ENCODE results near the gene PHF20.
A peak's percentile ranks its signal among the peaks of the same experiment; 100 is the strongest.
"Not testable (repeated sequence)": the region's sequence is repeated elsewhere in the genome, so short reads cannot be mapped to it uniquely, and the experiment has no call there.

The PHF20 gene

DNA sequence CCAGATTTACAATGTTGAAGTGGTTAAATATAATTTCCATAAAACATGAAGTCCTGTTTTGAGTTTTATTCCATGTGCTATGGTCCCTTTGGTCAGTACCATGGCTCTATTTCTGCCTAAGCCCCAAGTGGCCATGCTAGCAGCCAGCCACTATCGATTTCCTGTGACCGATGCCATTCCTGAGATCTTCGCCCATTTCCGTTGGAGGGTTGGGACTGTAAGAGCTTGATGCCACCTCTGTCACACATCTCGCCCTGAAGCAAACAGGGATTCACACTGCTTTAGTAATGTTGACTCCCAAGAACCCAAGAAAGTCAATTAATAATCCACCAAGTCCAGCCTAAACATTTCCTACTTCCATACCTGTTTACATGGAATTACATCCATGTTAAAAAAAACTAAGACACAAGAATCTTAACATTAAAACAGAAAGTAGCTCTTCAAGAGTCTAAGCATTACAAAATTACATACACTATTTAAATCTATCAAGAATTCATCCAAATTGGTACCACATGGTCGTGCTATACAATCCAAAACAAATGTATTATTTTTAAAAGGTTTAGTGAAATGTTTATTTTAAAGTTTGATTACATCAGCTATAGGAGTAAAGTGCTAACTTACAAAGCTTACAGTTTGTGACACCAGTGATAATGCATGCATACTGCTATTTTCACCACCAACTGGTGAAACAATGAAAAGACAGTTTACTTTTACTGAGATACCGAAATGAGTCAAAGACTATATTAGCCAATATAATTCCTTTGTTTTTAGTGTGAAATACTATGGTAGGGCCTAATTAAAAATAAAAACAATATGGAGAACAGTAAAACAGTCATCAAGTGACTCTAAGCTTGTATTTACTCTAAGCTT, 32.3 kb upstream of the PHF20 start:
- DNase-seq: no peak

GRCh38 chr20:35741892-35742740, 29.7 kb upstream of the PHF20 start, which contains the start of gene RBM39:
RBM39 (minus strand) TSS chr20:35742260; CDS start chr20:35740874, 1,386 bp downstream.
- DNase-seq: peak; percentile 98

DNA sequence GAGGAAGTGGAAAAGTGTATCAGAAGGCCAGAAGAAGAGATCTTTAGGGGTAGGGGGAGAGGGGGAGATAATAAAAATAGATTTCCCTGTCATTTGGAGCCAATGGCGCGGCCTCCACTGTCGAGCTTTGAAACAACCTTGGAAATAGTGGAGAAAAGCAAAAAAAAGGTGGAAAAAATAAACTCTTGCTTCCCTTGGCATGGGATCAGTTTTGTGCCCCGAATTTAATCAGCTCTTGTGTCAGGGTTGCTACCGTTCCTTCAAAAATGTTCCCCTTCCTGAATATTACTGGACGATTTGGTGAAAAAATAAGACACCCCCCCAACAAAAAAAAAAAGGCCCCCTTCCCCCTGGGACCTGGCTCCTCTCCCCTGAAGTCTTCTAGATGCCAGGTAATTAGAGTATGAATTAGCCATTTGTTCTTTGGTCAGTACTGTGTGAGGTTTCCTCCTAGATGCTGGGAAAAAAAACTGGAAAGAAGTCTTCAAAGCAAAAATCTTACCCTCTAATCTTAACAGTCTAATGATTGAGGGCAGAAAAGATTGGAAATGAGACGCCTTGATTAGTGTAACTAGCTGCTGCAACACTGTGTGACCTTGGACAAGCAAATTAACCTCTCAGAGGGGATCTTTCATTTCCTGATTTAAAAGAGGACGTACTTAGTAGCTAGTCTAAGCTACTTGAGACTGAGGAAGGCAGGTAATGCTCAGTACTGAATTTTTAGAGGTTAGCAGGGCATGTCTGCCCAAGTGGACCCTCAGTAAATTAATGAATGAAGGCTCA, 28.9 kb upstream of the PHF20 start:
- no peak for DNase-seq

- DNase-seq: peak; percentile 31
Observed at GRCh38 chr20:35743693-35744491, 27.9 kb upstream of the PHF20 start.

- not testable (repeated sequence) for DNase-seq
Observed at GRCh38 chr20:35744492-35744841, 27.3 kb upstream of the PHF20 start.

DNA sequence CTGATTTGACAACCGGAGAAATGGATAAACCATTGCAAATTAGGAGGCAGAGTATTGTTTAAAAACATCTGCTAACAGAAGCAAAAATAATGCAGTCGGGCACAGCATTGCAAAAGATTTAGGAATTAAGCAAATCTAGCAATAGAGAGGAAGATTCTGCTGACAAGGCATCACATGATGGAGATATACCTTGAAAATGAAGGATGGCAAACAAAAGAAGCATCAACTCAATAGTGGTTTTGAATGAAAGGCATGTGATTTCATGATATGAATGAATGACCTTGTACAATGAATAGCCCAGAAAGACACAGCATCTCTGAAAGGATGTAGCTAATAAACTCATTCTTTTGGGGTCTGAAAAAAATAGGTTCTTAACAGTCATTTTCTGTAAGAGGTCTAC, 21.2 kb upstream of the PHF20 start:
- DNase-seq: no peak

- DNase-seq: no peak
Observed at GRCh38 chr20:35756404-35756803, 15.4 kb upstream of the PHF20 start.

DNA sequence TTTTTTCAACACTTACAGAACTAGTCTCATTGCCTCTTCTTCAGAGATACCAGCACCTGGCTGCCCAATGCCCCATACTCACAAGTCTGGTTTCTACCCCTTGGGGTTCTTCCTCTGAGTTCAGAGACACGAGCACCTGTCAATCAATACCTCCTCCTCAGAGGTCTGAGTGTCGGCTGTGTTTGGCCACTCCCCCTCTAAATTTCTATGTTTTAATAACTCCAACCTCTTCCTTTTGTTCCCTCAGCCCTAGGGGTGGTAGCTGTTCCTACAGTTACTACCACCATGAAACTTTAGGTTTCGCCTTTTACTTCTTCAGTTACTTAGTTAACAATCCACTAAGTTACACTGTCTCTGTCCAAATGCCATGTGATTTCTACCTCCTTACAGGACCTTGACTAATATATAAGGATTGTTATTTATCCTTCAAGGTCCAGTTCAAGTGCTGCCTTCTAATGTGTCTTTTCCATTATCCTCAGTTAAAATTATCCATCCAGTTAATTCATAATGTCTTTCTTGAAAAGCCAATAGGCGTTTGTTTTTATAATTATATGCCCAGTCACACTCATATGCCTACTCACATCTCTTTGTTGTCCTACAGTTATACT, 14.6 kb upstream of the PHF20 start:
- no peak for DNase-seq

GRCh38 chr20:35761548-35761947, 10.3 kb upstream of the PHF20 start:
- not testable (repeated sequence) for DNase-seq

GRCh38 chr20:35762461-35762860, 9.4 kb upstream of the PHF20 start:
- no peak for DNase-seq

DNA sequence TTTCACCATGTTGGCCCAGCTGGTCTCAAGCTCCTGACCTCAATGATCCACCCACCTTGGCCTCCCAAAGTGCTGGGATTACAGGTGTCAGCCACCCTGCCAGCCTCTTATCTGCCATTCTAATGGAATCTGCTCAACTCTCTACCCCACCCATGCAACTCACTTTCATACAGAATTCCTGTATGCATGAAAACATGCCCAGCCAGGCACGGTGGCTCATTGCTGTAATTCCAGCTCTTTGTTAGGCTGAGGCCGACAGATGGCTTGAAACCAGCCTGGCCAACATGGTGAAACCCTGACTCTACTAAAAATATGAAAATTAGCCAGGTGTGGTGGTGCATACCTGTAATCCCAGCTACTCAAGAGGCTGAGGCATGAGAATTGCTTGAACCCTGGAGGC, 6.9 kb upstream of the PHF20 start:
- not testable (repeated sequence) for DNase-seq

GRCh38 chr20:35766843-35767242, 5.0 kb upstream of the PHF20 start:
- DNase-seq: no peak

- peak; percentile 76 for DNase-seq
Observed at GRCh38 chr20:35767683-35768481, 3.9 kb upstream of the PHF20 start.

GRCh38 chr20:35768731-35769664, 2.8 kb upstream of the PHF20 start:
- peak; percentile 49 for DNase-seq

DNA sequence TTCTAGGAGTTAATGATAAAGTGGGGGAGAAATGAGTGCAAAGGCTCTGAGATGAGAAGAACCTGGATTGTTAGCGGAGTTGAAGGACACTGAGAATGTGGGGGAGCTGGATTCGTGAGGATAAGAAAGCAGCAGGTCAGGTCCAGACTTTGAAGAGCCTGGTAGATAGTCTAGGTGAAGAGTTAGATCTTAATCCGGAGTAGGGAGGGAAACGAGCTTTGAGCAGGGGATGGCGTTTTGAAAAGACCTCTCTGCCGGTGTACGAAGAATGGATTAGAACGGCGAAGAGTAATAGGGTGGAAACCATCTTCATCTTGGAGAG, 487 bp upstream of the PHF20 start:
- no peak for DNase-seq

GRCh38 chr20:35772563-35773058, 796 bp downstream of the PHF20 start:
- no peak for DNase-seq

DNA sequence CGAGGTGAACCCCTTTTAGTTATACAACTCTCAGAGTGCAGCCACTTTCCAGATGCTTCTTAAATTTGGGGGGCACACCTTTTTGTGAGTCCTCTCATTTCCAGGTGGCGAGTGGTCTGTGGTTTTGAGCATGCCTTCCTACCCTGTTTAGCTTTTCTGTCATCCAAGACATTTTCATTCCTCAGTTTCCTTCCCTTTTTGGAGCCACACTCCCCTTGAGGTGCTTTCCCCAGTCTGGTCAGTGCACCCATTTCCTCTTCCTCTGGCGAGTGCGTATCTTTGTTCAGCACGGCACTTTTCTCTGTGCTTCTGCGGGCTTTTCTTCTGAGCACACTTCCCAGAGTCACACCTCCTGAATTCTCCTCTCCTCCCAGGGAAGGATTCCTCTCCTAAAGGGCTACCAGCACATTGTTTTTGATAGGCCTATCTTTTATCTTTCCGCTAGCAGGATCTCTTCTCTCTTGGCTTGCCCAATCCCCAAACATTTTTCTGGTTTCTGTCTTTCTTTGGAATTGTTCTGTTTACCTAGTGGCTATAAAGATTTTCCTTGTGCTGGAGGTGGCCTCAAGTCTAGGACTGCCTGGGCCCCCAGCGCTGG, 1.4 kb downstream of the PHF20 start:
- peak; percentile 40 for DNase-seq

DNA sequence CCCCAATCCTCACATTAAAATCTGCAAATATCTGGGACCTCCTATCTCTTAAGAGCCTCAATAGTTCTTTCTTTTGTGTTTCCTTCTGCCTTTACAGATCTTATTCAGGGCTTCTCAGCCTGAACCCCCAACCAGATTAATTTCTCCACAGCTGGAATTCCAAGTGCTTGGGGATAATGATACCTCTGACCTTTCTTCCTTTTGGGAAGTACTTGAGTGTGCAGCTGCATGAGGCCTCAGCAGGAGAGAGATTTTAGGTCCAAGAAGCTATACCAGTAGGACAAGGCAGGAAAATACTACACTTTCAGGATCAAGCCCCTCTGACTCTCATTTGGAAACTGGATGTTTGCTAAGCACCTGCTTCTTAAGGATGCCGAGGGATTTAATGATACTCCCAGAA, 2.6 kb downstream of the PHF20 start:
- no peak for DNase-seq

DNA sequence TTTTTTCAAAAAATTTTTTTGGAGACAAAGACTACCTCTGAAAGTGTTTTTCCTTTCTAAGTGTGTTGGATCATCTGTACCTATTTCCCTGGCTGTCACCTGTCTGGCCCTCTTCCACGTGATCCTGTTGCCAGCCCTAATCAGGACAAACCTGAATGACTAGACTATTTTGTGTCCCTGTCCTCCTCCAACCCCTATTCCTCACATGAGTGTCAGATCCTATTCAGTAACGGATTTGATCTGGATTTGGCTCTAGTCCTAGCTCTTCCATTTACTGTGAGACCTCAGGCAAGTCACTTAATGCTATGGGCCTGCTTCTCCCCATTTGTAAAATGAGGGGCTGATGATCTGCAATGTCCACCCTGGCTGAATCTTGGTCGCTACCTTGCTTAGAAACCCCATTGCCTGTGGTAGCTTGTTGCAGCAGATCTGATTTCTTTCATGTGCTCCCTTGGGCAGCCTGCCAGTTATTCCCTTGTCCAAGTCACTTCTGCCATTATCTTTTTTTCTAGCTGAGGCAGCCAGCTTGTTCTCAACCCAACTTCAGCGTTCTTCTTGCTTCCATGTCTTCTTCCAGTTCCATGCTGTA, 4.8 kb downstream of the PHF20 start:
- peak; percentile 14 for DNase-seq
